ENCODE measurements around the gene SLC1A1. TPM values are rescaled to one million over a fixed set of nuclear protein-coding genes. Genes with fewer than 3 reads are reported as not detected.

SLC1A1 gene
- total RNA-seq, 1 experiment from 2014 or later: 0.05 TPM

- H3K36me3 ChIP-seq (ENCODE audit: control insufficient read depth, insufficient read depth, low read length): no peaks in the 10 kb centered on the region; the same call in 1 of the 2 replicates
- H3K27me3 ChIP-seq (ENCODE audit: control insufficient read depth, insufficient read depth, low read length): no peaks in the 10 kb centered on the region
- H3K27ac ChIP-seq (ENCODE audit: low read length): no peak overlapping the region
- H3K9me3 ChIP-seq (ENCODE audit: control insufficient read depth, insufficient read depth, low read depth, low read length): no peaks in the 10 kb centered on the region
- ChIA-PET POLR2A (no interaction called here), CTCF (interaction anchor here (0.6 kb wide), 1 partner anchor 58 kb away, joined by 3 read pairs; no protein-coding TSS in a partner anchor)
- DNase-seq (ENCODE audit: low read depth, low spot score): no peak
- no peaks in the 10 kb centered on the region for H3K4me1 ChIP-seq (ENCODE audit: control insufficient read depth, insufficient read depth, low read length)
- intact Hi-C loops (cut with micrococcal nuclease; ENCODE audit: unreplicated experiment) (no loop called here), in situ Hi-C loops (cut with HindIII; ENCODE audit: low pct_unique_long_range_greater_than_20kb, low sequenced_read_pairs) (no loop called here)
- TF ChIP-seq POLR2AphosphoS5 (IDR thresholded peaks at IDR 0.05; ENCODE audit: low read depth, low read length): no peak
- TF ChIP-seq CTCF (IDR thresholded peaks at IDR 0.05): no peak
- no peak for TF ChIP-seq SIN3A (IDR thresholded peaks at IDR 0.05; ENCODE audit: borderline replicate concordance, insufficient read depth, low read depth, low read length)
- no peak for TF ChIP-seq TCF7L2 (IDR thresholded peaks at IDR 0.05; ENCODE audit: low read depth, low read length)
- no peak for TF ChIP-seq REST (IDR thresholded peaks at IDR 0.05; ENCODE audit: insufficient read depth in 1 of 2, low read depth in 2 of 2, low read length in 1 of 2)
- peak overlapping the region; percentile 14 to 33; a peak in 3 of 4 replicates for H3K4me3 ChIP-seq (ENCODE audit: low read depth in 2 of 2, low read length in 2 of 2)
- no TSS peak for BruUV-seq (replicated peaks)
- no peak for ATAC-seq
Measured at GRCh38 chr9:4490705-4491625, 697 bp downstream of the SLC1A1 start.

GRCh38 chr9:4491626-4491975 is 1.3 kb downstream of the SLC1A1 start:
- H3K9me3 ChIP-seq (ENCODE audit: control insufficient read depth, insufficient read depth, low read depth, low read length): no peaks in the 10 kb centered on the region
- H3K4me3 ChIP-seq (ENCODE audit: low read depth in 2 of 2, low read length in 2 of 2): no peak overlapping the region
- DNase-seq (ENCODE audit: low read depth, low spot score) (no peak), ATAC-seq (no peak)
- BruUV-seq (replicated peaks): no TSS peak
- H3K36me3 ChIP-seq (ENCODE audit: control insufficient read depth, insufficient read depth, low read length): no peaks in the 10 kb centered on the region; the same call in 1 of the 2 replicates
- intact Hi-C loops (cut with micrococcal nuclease; ENCODE audit: unreplicated experiment): no loop called here
- no peaks in the 10 kb centered on the region for H3K27me3 ChIP-seq (ENCODE audit: control insufficient read depth, insufficient read depth, low read length)
- TF ChIP-seq SIN3A (IDR thresholded peaks at IDR 0.05; ENCODE audit: borderline replicate concordance, insufficient read depth, low read depth, low read length): no peak
- no peak for TF ChIP-seq TCF7L2 (IDR thresholded peaks at IDR 0.05; ENCODE audit: low read depth, low read length)
- no peak for TF ChIP-seq CTCF (IDR thresholded peaks at IDR 0.05)
- TF ChIP-seq POLR2AphosphoS5 (IDR thresholded peaks at IDR 0.05; ENCODE audit: low read depth, low read length): no peak
- no peak for TF ChIP-seq REST (IDR thresholded peaks at IDR 0.05; ENCODE audit: insufficient read depth in 1 of 2, low read depth in 2 of 2, low read length in 1 of 2)
- ChIA-PET CTCF (no interaction called here), POLR2A (no interaction called here)
- in situ Hi-C loops (cut with HindIII; ENCODE audit: low pct_unique_long_range_greater_than_20kb, low sequenced_read_pairs): no loop called here
- no peaks in the 10 kb centered on the region for H3K4me1 ChIP-seq (ENCODE audit: control insufficient read depth, insufficient read depth, low read length)
- no peak overlapping the region for H3K27ac ChIP-seq (ENCODE audit: low read length)

Data from Panc1 (cell line).